NCI-H128 (cell line): ENCODE measurements around the gene RPL4.
A peak's percentile ranks its signal among the peaks of the same experiment; 100 is the strongest.
"Not testable (repeated sequence)": the region's sequence is repeated elsewhere in the genome, so short reads cannot be mapped to it uniquely, and the experiment has no call there.

Experiments used
- DNase-seq: peaks from one replicate; lab custom pipeline; 2025; ENCODE audit not compliant: unreplicated experiment; lab: John Stamatoyannopoulos, UW

RPL4 gene

GRCh38 chr15:66504563-66505429 is at the start of gene RPL4, which contains the start of gene ZWILCH:
Gene RPL4 (minus strand): TSS chr15:66504855. CDS start chr15:66504790, 65 bp downstream.
Gene ZWILCH (plus strand): TSS chr15:66505326. CDS start chr15:66505339, 13 bp downstream.
- no peak for DNase-seq

- no peak for DNase-seq
Observed at GRCh38 chr15:66545255-66545654, 40.6 kb upstream of the RPL4 start.

GRCh38 chr15:66542896-66543295 is 38.2 kb upstream of the RPL4 start:
- no peak for DNase-seq

GRCh38 chr15:66535056-66535455 is 30.4 kb upstream of the RPL4 start:
- no peak for DNase-seq

GRCh38 chr15:66524838-66525237 is 20.2 kb upstream of the RPL4 start:
- no peak for DNase-seq

- no peak for DNase-seq
Observed at GRCh38 chr15:66523926-66524325, 19.3 kb upstream of the RPL4 start.

GRCh38 chr15:66515901-66516322 is 11.3 kb upstream of the RPL4 start:
- DNase-seq: no peak

GRCh38 chr15:66514586-66514985 is 9.9 kb upstream of the RPL4 start:
- no peak for DNase-seq

GRCh38 chr15:66508293-66508883 is 3.7 kb upstream of the RPL4 start:
- DNase-seq: no peak

- DNase-seq: no peak
Observed at GRCh38 chr15:66505818-66506217, 1.2 kb upstream of the RPL4 start.

- no peak for DNase-seq
Observed at GRCh38 chr15:66505430-66505811, 766 bp upstream of the RPL4 start.

- no peak for DNase-seq
Observed at GRCh38 chr15:66503780-66504562, 684 bp downstream of the RPL4 start.

- DNase-seq: not testable (repeated sequence)
Observed at GRCh38 chr15:66503041-66503648, 1.5 kb downstream of the RPL4 start.

- no peak for DNase-seq
Observed at GRCh38 chr15:66502491-66502890, 2.2 kb downstream of the RPL4 start.

GRCh38 chr15:66500346-66500745 is 4.3 kb downstream of the RPL4 start:
- DNase-seq: not testable (repeated sequence)

- DNase-seq: no peak
Observed at GRCh38 chr15:66498501-66499386, 5.9 kb downstream of the RPL4 start.

- DNase-seq: peak; percentile 84
Observed at GRCh38 chr15:66497502-66498455, 6.9 kb downstream of the RPL4 start, which contains the start of gene SNAPC5. Gene SNAPC5 (minus strand): TSS chr15:66497762. CDS start chr15:66497731, 31 bp downstream.

- no peak for DNase-seq
Observed at GRCh38 chr15:66496951-66497501, 7.6 kb downstream of the RPL4 start.

GRCh38 chr15:66494262-66494661 is 10.4 kb downstream of the RPL4 start:
- no peak for DNase-seq
